ENCODE measurements around the gene UGT1A4. TPM values are rescaled to one million over a fixed set of nuclear protein-coding genes. Genes with fewer than 3 reads are reported as not detected.

The UGT1A4 gene
- total RNA-seq, 1 experiment from 2014 or later: 73.6 TPM

- intact Hi-C loops (cut with micrococcal nuclease; ENCODE audit: unreplicated experiment): no loop called here
- Histone ChIP-seq H3K27ac (no peak overlapping the region), H3K4me3 (no peak overlapping the region), H3K27me3 (ENCODE audit: insufficient read depth, low read depth) (no peaks in the 10 kb centered on the region), H3K4me2 (no peak overlapping the region), H3K9me3 (ENCODE audit: insufficient read depth, low read depth) (0 out of 2 replicates have a peak, but pooled peaks cover 4% of the 10 kb centered on the region), H4K20me1 (ENCODE audit: insufficient read depth) (no peaks in the 10 kb centered on the region), H3K79me2 (ENCODE audit: low read depth) (no peaks in the 10 kb centered on the region), H2AFZ (no peak overlapping the region), H3K9me2 (ENCODE audit: insufficient read depth) (peaks cover 4% of the 10 kb centered on the region; the same call in 1 of the 2 replicates), H3F3A (ENCODE audit: insufficient read depth, low read depth) (no peaks in the 10 kb centered on the region), H3K36me3 (ENCODE audit: low read depth) (no peaks in the 10 kb centered on the region), H3K4me1 (replicated peaks; ENCODE audit: insufficient read depth) (no peaks in the 10 kb centered on the region)
- peak in 1 of 2 experiments; percentile 29 for DNase-seq
- CTCF ChIA-PET: no interaction called here
- no peak for TF ChIP-seq EZH2 (IDR thresholded peaks at IDR 0.05; ENCODE audit: low read depth)
- no peak for TF ChIP-seq CTCF (conservative IDR thresholded peaks at IDR 0.05)
- POLR2A ChIA-PET (ENCODE audit: unreplicated experiment): no interaction called here
- no TSS peak for BruUV-seq (replicated peaks)
Observed at GRCh38 chr2:233676046-233676445, 42.5 kb upstream of the UGT1A4 start.

GRCh38 chr2:233679196-233679595 is 39.3 kb upstream of the UGT1A4 start:
- no peak overlapping the region for H3K27ac ChIP-seq
- no peaks in the 10 kb centered on the region for H3K4me1 ChIP-seq (replicated peaks; ENCODE audit: insufficient read depth)
- no peaks in the 10 kb centered on the region for H4K20me1 ChIP-seq (ENCODE audit: insufficient read depth)
- BruUV-seq (replicated peaks): no TSS peak
- no peaks in the 10 kb centered on the region for H3F3A ChIP-seq (ENCODE audit: insufficient read depth, low read depth)
- no peaks in the 10 kb centered on the region for H3K79me2 ChIP-seq (ENCODE audit: low read depth)
- H3K4me2 ChIP-seq: no peak overlapping the region
- H3K9me3 ChIP-seq (ENCODE audit: insufficient read depth, low read depth): 0 out of 2 replicates have a peak, but pooled peaks cover 4% of the 10 kb centered on the region
- H3K36me3 ChIP-seq (ENCODE audit: low read depth): no peaks in the 10 kb centered on the region
- no peak overlapping the region for H2AFZ ChIP-seq
- TF ChIP-seq EZH2 (IDR thresholded peaks at IDR 0.05; ENCODE audit: low read depth) (no peak), CTCF (conservative IDR thresholded peaks at IDR 0.05) (no peak)
- CTCF ChIA-PET: no interaction called here
- no peak overlapping the region for H3K4me3 ChIP-seq
- DNase-seq: no peak
- POLR2A ChIA-PET (ENCODE audit: unreplicated experiment): no interaction called here
- H3K27me3 ChIP-seq (ENCODE audit: insufficient read depth, low read depth): no peaks in the 10 kb centered on the region
- peaks cover 4% of the 10 kb centered on the region; the same call in 1 of the 2 replicates for H3K9me2 ChIP-seq (ENCODE audit: insufficient read depth)
- intact Hi-C loops (cut with micrococcal nuclease; ENCODE audit: unreplicated experiment): no loop called here

- BruUV-seq (replicated peaks): no TSS peak
- POLR2A ChIA-PET (ENCODE audit: unreplicated experiment): interaction anchor here (0.6 kb wide), 1 partner anchor 114 kb away, joined by 3 read pairs; the partner anchor contains the start of gene USP40
Observed at GRCh38 chr2:233680361-233681045, 38.0 kb upstream of the UGT1A4 start.

More at GRCh38 chr2:233680361-233681045, 38.0 kb upstream of the UGT1A4 start:
- TF ChIP-seq CTCF (conservative IDR thresholded peaks at IDR 0.05) (no peak), EZH2 (IDR thresholded peaks at IDR 0.05; ENCODE audit: low read depth) (no peak)
- H3K27ac ChIP-seq: no peak overlapping the region
- no peak overlapping the region for H3K4me3 ChIP-seq
- H3K27me3 ChIP-seq (ENCODE audit: insufficient read depth, low read depth): no peaks in the 10 kb centered on the region
- intact Hi-C loops (cut with micrococcal nuclease; ENCODE audit: unreplicated experiment): no loop called here
- H3K36me3 ChIP-seq (ENCODE audit: low read depth): no peaks in the 10 kb centered on the region
- H3K4me2 ChIP-seq: no peak overlapping the region
- DNase-seq: peak in 1 of 2 experiments; percentile 32
- CTCF ChIA-PET: no interaction called here
- H2AFZ ChIP-seq: no peak overlapping the region; the same call in 1 of the 2 replicates
- H3K4me1 ChIP-seq (replicated peaks; ENCODE audit: insufficient read depth): no peaks in the 10 kb centered on the region
- no peaks in the 10 kb centered on the region for H3F3A ChIP-seq (ENCODE audit: insufficient read depth, low read depth)
- no peaks in the 10 kb centered on the region for H3K79me2 ChIP-seq (ENCODE audit: low read depth)
- no peaks in the 10 kb centered on the region for H4K20me1 ChIP-seq (ENCODE audit: insufficient read depth)
- 0 out of 2 replicates have a peak, but pooled peaks cover 4% of the 10 kb centered on the region for H3K9me3 ChIP-seq (ENCODE audit: insufficient read depth, low read depth)
- peaks cover 4% of the 10 kb centered on the region; the same call in 1 of the 2 replicates for H3K9me2 ChIP-seq (ENCODE audit: insufficient read depth)
